Heart left ventricle (tissue), 13 donors: ENCODE data around the gene MKLN1.

Experiments used
- CTCF ChIP-seq, 12 donors: fragments of 200-600 bp; sonication (generic) in 4 of 12; IDR thresholded peaks; one replicate each; pipeline versions ENCODE4 v1.5.0 to v1.8.0; 2018 to 2022; ENCODE audit warnings: antibody characterized with exemption in 12 of 12, mild to moderate bottlenecking in 5 of 12
- POLR2A ChIP-seq, 2 donors: fragments of 450-650 bp; IDR thresholded peaks; one replicate each; pipeline ENCODE4 v1.6.1; 2017; ENCODE audit warnings: antibody characterized with exemption in 2 of 2, mild to moderate bottlenecking in 2 of 2, moderate library complexity in 2 of 2
- donor health status: ischemic (EF 13 %, LVEDD 7.1; RV severe dilation, severe dysfunction).
- donor health status: DM: no; HTN: yes; CAD: no.
- donor health status: DM: no; HTN: no; CAD: no.
- donor health status: ischemic (EF 25% LVEDD 6.9; RV normal size, moderate dysfunction).
- donor health status: ischemic (EF 25% LVEDD 5.7; RV mildly dilated, moderate dysfunction).
- donor health status: ischemic (EF 35%, LVEDD 5.7; RV mildly dilated, moderate dysfunction).
- donor health status: nonischemic (EF 11% LVEDD 7.7; RV severe dilation, severe dysfunction).
- donor health status: DM: yes; HTN: yes; CAD: no.
- donor health status: PGD.
- donor health status: ischemic (EF 29% LVEDD 5.4; RV normal size, mild dysfunction).
- donor health status: nonischemic (EF 23%, LVEDD 6.1; RV moderate dilation, normal function).

GRCh38 chr7:131431756-131432155 is 104.1 kb downstream of the MKLN1 start:
- TF ChIP-seq POLR2A (IDR thresholded peaks at IDR 0.05) = no peak
- no peak for TF ChIP-seq CTCF (IDR thresholded peaks at IDR 0.05)
